A549 treated with AZD9567 at 1 μM for 4 hours (cell line): Measurements from ENCODE around the gene RAVER1. TPM values are rescaled to one million over a fixed set of nuclear protein-coding genes. Genes with fewer than 3 reads are reported as not detected.

Experiments
- total RNA-seq: library from RNA; stranded (reverse); fragments of 200-300 nt; extraction: Qiagen RNA extraction; gene quantifications from 5 replicates; pipeline ENCODE4 v1.2.3, GENCODE V29; 2022; ENCODE audit not compliant: insufficient read depth

The RAVER1 gene
- total RNA-seq = 20.7 to 30.9 TPM (median 30.4 TPM) in 5 replicates

GRCh38 chr19:10332965-10333757 is at the start of gene RAVER1:
RAVER1 (minus strand) TSS chr19:10333529; CDS start chr19:10333507, 22 bp downstream.

DNA sequence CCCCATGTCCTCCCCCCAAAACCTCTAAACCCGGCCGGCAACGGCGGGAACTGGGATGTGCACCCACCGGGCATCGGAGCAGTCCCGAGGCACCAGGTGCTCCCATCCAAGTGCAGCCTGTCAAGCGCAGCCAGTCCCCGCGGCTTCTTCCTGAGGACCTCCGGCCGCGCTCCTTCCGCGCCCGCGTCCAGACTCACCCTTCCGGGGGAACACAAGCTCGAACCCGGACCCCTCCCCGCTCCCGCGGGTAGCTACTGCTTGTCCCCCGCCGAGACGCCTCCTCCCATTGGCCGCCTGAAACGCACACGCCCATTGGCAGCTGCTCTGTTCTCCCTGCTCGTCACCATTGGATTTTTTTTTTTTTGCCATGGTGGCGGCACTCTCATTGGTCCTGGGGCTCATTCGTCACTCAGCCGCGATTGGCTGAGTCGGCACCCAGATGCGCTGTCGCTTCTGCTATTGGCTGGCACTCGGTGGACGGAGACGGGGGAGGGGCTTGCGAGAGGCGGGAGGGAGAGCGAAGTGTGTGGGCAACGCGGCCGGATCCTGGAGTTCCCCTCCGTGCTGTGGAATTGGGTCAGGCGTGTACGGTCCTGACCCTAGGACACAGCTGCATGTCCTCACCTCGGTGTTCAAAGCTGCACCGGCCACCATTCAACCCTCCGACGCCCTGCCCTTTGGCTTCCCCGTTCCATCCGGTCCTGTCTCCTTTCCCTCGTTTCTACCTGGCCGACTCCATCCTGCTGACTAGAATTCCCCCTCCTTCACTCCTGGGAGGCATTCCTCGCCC is 47.2 kb upstream of the RAVER1 start, which contains the start of gene TYK2:
Gene TYK2 (minus strand): TSS at position 260 of the 790 bp plus-strand sequence. CDS start 2,166 bp downstream, outside the sequence.

GRCh38 chr19:10339380-10339960 is 6.1 kb upstream of the RAVER1 start, which contains the start of gene ICAM3:
ICAM3 (minus strand) TSS chr19:10339624; CDS start chr19:10339614, 10 bp downstream.

DNA sequence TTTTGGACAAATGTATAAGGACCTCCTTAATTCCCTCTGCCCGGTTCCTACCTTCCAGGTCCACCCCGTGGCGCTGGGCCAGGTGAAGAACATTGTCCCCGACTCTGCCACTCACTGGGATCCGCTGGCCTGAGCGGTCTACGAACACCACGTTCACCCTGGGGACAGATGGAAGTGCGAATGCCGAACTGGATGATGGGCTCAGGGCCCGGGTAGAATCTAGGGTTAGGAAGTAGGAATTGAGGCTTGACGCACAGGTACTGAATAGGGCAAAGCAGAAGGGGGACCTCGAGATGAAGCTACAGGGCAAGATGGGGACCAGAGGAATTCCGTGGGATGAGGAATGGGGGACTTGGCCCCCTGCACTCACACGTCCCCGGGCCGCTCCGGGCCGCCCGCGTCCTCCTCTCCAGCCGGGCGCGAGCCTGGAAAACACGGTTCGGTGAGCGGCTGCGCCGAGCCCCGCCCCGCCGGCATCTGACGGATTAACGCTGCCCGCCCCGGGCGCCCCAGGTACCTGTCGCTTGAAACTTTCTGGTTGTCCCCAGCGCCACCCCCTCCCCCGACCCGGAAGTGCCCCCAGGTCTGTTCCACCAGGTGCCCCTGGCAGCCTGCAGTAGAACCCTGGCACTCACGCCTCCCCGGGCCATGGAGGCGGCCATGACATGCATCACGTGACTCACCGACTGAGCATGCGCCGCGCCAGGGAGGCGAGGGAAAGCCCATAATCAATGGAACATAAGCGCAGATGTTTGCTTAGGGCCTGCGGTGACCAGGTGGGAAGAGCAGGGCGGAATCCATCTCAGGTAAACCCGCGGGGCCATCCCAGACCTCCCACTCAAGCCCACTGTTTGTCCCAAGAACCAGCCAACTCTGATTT is 17.8 kb downstream of the RAVER1 start, which contains the start of gene FDX2:
Gene FDX2 (minus strand): TSS at position 681 of the 880 bp plus-strand sequence. CDS start 19 bp downstream, at position 662.

GRCh38 chr19:10309423-10309822 is 23.9 kb downstream of the RAVER1 start, which contains the start of gene ZGLP1:
ZGLP1 (minus strand) TSS chr19:10309815.

DNA sequence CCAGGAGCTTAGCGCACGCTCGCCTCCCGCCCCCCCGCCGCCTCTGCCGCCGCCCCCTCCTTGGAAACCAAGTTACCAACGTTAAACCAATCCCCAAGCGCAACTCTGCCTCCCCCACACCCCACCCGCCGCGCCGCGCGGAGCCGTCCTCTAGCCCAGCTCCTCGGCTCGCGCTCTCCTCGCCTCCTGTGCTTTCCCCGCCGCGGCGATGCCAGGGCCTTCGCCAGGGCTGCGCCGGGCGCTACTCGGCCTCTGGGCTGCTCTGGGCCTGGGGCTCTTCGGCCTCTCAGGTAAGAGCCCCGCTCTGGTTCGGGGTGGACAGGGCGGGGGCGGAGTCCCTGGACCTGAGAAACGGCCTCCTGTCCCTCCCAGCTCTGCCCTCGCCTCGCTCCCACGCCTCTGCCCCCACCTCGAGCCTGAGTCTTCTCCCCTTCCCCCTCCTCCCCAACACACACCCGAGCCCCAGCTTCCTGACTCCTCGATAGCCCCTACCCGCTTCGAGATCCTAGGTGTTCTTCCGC is 43.4 kb downstream of the RAVER1 start, which contains the start of gene ICAM5:
Gene ICAM5 (plus strand): TSS at position 117 of the 521 bp plus-strand sequence. CDS start 92 bp downstream, at position 209.

GRCh38 chr19:10286803-10287737 is 46.3 kb downstream of the RAVER1 start, which contains the start of gene ICAM4:
ICAM4 (plus strand) TSS chr19:10286955; CDS start chr19:10287013, 58 bp downstream.

DNA sequence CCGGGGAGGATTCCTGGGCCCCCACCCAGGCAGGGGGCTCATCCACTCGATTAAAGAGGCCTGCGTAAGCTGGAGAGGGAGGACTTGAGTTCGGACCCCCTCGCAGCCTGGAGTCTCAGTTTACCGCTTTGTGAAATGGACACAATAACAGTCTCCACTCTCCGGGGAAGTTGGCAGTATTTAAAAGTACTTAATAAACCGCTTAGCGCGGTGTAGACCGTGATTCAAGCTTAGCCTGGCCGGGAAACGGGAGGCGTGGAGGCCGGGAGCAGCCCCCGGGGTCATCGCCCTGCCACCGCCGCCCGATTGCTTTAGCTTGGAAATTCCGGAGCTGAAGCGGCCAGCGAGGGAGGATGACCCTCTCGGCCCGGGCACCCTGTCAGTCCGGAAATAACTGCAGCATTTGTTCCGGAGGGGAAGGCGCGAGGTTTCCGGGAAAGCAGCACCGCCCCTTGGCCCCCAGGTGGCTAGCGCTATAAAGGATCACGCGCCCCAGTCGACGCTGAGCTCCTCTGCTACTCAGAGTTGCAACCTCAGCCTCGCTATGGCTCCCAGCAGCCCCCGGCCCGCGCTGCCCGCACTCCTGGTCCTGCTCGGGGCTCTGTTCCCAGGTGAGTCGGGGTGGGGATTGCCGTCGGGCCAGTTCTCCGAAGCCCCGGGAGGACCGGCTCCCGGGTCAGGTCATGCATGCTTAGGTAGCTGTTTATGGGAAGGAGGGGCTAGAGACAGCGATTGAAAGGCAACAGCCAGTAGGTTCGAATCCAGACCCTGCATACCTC is 62.5 kb downstream of the RAVER1 start, which contains the start of gene ICAM1:
Gene ICAM1 (plus strand): TSS at position 505 of the 779 bp plus-strand sequence. CDS start 40 bp downstream, at position 545.

Other genes starting within 250 kb of the RAVER1 start
- 4.8 to 8.3 TPM (median 6.9 TPM) in 5 replicates for gene SHFL, start 247.2 kb downstream of the RAVER1 start, total RNA-seq
- 0.06 to 0.22 TPM (median 0.13 TPM) in 4 of 5 replicates, not detected in the other for gene ANGPTL6, start 230.9 kb downstream of the RAVER1 start, total RNA-seq
- 34.6 to 57.9 TPM (median 51.9 TPM) in 5 replicates for gene PPAN, start 227.2 kb downstream of the RAVER1 start, total RNA-seq
- 3.1 to 11.8 TPM (median 8.1 TPM) in 5 replicates for gene P2RY11, start 221.8 kb downstream of the RAVER1 start, total RNA-seq
- gene EIF3G, start 213.6 kb downstream of the RAVER1 start, total RNA-seq = 160 to 183 TPM (median 169 TPM) in 5 replicates
- 62.9 to 71.3 TPM (median 69.5 TPM) in 5 replicates for gene DNMT1, start 138.6 kb downstream of the RAVER1 start, total RNA-seq
- gene S1PR2, start 102.2 kb downstream of the RAVER1 start, total RNA-seq = 0.57 to 1.6 TPM (median 0.65 TPM) in 5 replicates
- 51.0 to 77.2 TPM (median 72.9 TPM) in 5 replicates for gene MRPL4, start 81.3 kb downstream of the RAVER1 start, total RNA-seq
- 2.5 to 5.6 TPM (median 4.7 TPM) in 5 replicates for gene ICAM1, start 62.4 kb downstream of the RAVER1 start, total RNA-seq
- gene ICAM4, start 46.6 kb downstream of the RAVER1 start, total RNA-seq = 0.06 to 0.20 TPM (median 0.09 TPM) in 4 of 5 replicates, not detected in the other
- gene ICAM5, start 43.6 kb downstream of the RAVER1 start, total RNA-seq = 0.46 to 1.4 TPM (median 1.1 TPM) in 4 of 5 replicates, not detected in the other
- 2.1 to 3.4 TPM (median 2.3 TPM) in 4 of 5 replicates, not detected in the other for gene ZGLP1, start 23.7 kb downstream of the RAVER1 start, total RNA-seq
- gene FDX2, start 17.5 kb downstream of the RAVER1 start, total RNA-seq = 19.6 to 34.8 TPM (median 31.5 TPM) in 5 replicates
- gene ICAM3, start 6.1 kb upstream of the RAVER1 start, total RNA-seq = 7.2 to 9.2 TPM (median 9.2 TPM) in 5 replicates
- gene TYK2, start 47.0 kb upstream of the RAVER1 start, total RNA-seq = 27.8 to 50.4 TPM (median 45.6 TPM) in 5 replicates
- gene CDC37, start 70.0 kb upstream of the RAVER1 start, total RNA-seq = 140 to 202 TPM (median 189 TPM) in 5 replicates
- gene PDE4A, start 87.0 kb upstream of the RAVER1 start, total RNA-seq = 2.5 to 4.2 TPM (median 3.8 TPM) in 5 replicates
- gene KEAP1, start 169.8 kb upstream of the RAVER1 start, total RNA-seq = 48.2 to 57.6 TPM (median 51.6 TPM) in 5 replicates
- 1.5 to 2.4 TPM (median 1.9 TPM) in 5 replicates for gene S1PR5, start 183.9 kb upstream of the RAVER1 start, total RNA-seq
- 21.6 to 27.9 TPM (median 22.2 TPM) in 5 replicates for gene ATG4D, start 210.4 kb upstream of the RAVER1 start, total RNA-seq
- 17.0 to 19.5 TPM (median 17.9 TPM) in 5 replicates for gene KRI1, start 232.5 kb upstream of the RAVER1 start, total RNA-seq
- 2.0 to 8.7 TPM (median 7.2 TPM) in 5 replicates for gene CDKN2D, start 235.4 kb upstream of the RAVER1 start, total RNA-seq